Bronchial epithelial cell (primary cell): ENCODE data around the gene PGBD5. TPM values are rescaled to one million over a fixed set of nuclear protein-coding genes. Genes with fewer than 3 reads are reported as not detected.
"Not testable (repeated sequence)": the region's sequence is repeated elsewhere in the genome, so short reads cannot be mapped to it uniquely, and the experiment has no call there.

Experiments
- DNase-seq: peaks from one replicate; pipeline ENCODE4 v3.0.0-alpha.2; 2010; ENCODE audit warnings: low read depth
- FAIRE-seq: peaks from 2 replicates; lab custom pipeline; 2011; peaks lifted over from hg19 to GRCh38; lab: Jason Lieb, UNC
- H3K27me3 ChIP-seq: 2 replicates; pipeline ENCODE4 v1.5.1; 2011; ENCODE audit warnings: low read length; ENCODE audit not compliant: control insufficient read depth, insufficient read depth
- H3K36me3 ChIP-seq: 2 replicates; pipeline ENCODE4 v1.5.1; 2011; ENCODE audit warnings: low read length; ENCODE audit not compliant: control insufficient read depth, insufficient read depth
- H3K4me3 ChIP-seq: 2 replicates; pipeline ENCODE4 v1.5.1; 2011; ENCODE audit warnings: mild to moderate bottlenecking, low read depth, low read length, control low read depth
- total RNA-seq: library from RNA; depleted of rRNA; stranded (reverse); fragments of >200 nt; gene quantifications from 2 replicates; pipeline ENCODE4 v1.2.1, GENCODE V29; 2014
- TF ChIP-seq, protein P1 (sequence below): IDR thresholded peaks from 2 replicates; pipeline ENCODE4 v1.5.1; 2011; ENCODE audit warnings: mild to moderate bottlenecking, moderate library complexity, low read length, control low read depth, inconsistent platforms; ENCODE audit not compliant: insufficient read depth, severe bottlenecking

Gene PGBD5, protein sequence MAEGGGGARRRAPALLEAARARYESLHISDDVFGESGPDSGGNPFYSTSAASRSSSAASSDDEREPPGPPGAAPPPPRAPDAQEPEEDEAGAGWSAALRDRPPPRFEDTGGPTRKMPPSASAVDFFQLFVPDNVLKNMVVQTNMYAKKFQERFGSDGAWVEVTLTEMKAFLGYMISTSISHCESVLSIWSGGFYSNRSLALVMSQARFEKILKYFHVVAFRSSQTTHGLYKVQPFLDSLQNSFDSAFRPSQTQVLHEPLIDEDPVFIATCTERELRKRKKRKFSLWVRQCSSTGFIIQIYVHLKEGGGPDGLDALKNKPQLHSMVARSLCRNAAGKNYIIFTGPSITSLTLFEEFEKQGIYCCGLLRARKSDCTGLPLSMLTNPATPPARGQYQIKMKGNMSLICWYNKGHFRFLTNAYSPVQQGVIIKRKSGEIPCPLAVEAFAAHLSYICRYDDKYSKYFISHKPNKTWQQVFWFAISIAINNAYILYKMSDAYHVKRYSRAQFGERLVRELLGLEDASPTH
- under 0.01 and 0.38 TPM in 2 replicates for total RNA-seq

DNA sequence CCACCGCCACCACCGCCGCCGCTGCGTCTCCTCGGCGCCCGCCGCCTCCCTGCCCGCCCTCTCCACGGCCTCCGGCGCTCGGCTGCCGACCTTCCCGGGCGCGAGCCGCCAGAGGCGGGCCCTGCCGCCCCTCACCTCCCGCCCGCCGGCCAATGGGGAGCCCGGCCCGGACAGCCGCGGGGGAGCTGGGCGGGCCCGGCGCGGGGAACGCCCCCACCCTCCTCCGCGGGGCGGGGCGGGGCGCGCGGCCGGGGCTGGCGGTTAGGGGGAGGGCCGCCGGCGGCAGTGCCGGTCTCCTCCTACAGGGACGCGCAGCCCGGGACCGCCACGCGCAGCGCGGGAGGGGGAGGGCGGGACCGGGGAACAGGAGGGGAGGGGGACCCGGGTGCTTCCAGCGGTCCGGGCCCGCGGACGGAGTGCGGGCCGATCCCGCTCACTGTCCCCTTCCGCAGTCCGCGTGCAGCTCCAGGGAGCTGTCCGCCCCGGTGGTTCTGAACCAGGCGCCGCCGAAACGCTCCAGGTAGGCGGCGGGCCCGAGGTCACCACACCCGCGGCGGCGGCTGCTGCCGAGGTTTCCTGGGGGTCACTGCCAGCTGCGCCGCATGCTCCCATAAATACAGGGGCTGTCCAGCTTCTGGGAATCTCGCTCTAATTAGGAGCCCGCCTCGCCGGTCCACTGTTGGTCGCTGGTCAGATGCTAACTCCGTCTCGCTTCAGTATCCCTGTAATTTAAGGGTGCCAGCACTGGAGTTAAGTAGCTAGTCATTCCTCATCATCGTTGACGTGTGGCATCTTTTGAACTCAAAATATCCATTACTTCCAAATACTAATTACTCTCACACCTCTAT, at the start of gene PGBD5:
TSS of gene PGBD5 (minus strand) at position 87 of the 848 bp plus-strand sequence. CDS start 404 bp downstream, outside the sequence.
- no peak for FAIRE-seq
- peak within 1 kb of the TSS; percentile 42 for H3K4me3 ChIP-seq

DNA sequence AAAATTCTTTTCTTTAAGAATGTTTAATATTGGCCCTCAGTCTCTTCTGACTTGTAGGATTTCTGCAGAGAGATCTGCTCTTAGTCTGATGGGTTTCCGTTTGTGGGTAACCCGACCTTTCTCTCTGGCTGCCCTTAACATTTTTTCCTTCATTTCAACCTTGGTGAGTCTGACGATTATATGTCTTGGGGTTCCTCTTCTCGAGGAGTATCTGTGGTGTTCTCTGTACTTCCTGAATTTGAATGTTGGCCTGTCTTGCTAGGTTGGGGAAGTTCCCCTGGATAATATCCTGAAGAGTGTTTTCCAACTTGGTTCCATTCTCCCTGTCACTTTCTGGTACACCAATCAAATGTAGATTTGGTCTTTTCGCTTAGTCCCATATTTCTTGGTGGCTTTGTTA, 48.8 kb upstream of the PGBD5 start:
- not testable (repeated sequence) for FAIRE-seq, H3K36me3 ChIP-seq, H3K27me3 ChIP-seq, DNase-seq, H3K4me3 ChIP-seq

More for the DNA sequence above, at the start of gene PGBD5:
- TF ChIP-seq, protein P1, sequence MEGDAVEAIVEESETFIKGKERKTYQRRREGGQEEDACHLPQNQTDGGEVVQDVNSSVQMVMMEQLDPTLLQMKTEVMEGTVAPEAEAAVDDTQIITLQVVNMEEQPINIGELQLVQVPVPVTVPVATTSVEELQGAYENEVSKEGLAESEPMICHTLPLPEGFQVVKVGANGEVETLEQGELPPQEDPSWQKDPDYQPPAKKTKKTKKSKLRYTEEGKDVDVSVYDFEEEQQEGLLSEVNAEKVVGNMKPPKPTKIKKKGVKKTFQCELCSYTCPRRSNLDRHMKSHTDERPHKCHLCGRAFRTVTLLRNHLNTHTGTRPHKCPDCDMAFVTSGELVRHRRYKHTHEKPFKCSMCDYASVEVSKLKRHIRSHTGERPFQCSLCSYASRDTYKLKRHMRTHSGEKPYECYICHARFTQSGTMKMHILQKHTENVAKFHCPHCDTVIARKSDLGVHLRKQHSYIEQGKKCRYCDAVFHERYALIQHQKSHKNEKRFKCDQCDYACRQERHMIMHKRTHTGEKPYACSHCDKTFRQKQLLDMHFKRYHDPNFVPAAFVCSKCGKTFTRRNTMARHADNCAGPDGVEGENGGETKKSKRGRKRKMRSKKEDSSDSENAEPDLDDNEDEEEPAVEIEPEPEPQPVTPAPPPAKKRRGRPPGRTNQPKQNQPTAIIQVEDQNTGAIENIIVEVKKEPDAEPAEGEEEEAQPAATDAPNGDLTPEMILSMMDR, result no peak
- Histone ChIP-seq H3K36me3 (no peaks in the 10 kb centered on the region), H3K27me3 (peaks cover 11% of the 10 kb centered on the region)
- peak; percentile 28 for DNase-seq

DNA sequence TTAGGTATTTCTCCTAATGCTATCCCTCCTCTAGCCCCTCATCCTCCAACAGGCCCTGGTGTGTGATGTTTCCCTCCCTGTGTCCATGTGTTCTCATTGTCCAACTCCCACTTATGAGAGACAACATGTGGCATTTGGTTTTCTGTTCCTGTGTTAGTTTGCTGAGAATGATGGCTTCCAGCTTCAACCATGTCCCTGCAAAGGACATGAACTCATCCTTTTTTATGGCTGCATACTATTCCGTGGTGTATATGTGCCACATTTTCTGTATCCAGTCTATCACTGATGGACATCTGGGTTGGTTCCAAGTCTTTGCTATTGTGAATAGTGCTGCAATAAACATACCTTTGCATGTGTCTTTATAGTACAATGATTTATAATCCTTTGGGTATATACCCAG, 44.6 kb upstream of the PGBD5 start:
- not testable (repeated sequence) for DNase-seq, H3K4me3 ChIP-seq, H3K36me3 ChIP-seq, FAIRE-seq, H3K27me3 ChIP-seq

DNA sequence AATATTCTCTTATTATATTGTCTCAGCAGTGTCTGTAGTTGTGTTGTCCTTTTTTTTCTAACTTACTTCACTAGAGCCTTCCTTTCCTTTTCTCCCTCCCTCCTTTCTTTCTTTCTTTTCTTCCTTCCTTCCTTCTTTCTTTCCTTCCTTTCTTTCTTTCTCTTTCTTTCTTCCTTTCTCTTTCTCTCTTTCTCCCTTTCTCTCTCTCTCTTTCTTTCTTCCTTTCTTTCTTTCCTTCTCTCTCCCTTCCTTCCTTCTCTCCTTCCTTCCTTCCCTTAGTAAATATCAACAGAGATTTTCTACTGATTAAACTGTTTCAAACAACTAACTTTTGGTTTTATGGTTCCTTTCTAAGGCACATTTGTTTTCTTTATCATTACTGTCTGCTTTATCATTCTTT, 43.1 kb upstream of the PGBD5 start:
- no peak for DNase-seq
- Histone ChIP-seq H3K27me3 (no peaks in the 10 kb centered on the region), H3K36me3 (no peaks in the 10 kb centered on the region), H3K4me3 (no peak overlapping the region)
- TF ChIP-seq, protein P1, result no peak
- FAIRE-seq, result no peak

DNA sequence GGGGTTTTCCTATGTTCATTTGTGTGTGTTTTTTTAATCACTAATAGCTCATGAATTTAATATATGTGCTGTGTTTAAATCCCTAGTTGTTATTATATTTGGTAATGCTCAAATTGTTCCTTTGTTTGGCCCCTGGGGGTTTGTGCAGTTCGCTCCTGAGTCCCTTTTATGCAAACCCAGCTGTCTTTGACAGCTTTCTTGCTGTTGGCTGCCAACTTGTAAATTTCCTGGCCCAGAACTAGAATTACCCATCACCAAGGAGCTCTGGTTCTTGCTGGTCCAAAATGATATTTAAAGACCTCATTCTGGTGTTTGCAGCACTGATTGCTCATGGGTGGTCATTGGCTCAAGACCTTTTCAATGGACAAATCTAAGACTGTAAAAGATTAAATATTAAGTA, 39.6 kb upstream of the PGBD5 start:
- TF ChIP-seq, protein P1, result no peak
- Histone ChIP-seq H3K4me3 (no peak overlapping the region), H3K36me3 (no peaks in the 10 kb centered on the region), H3K27me3 (no peaks in the 10 kb centered on the region)
- DNase-seq (no peak), FAIRE-seq (no peak)

DNA sequence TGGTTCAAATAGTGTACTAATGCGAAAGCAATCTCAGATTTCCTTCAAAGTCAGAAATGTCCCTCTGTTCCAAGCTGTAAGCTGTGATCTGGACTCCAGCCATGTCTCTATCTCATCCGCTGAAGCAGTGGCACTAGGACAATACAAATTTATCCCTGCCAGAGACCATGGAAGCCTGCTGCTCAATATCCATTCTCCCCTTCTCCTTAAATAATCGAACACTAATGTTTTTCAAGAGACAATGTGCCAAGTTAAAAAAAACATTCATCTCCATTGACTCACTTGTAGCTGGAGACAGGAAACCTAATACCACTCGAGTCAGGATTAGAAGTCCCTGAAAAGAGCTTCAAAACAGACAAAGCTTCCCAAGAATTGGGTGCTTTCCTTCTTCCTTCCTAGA, 38.5 kb upstream of the PGBD5 start:
- FAIRE-seq, result no peak

More for the DNA sequence above, 38.5 kb upstream of the PGBD5 start:
- Histone ChIP-seq H3K27me3 (no peaks in the 10 kb centered on the region), H3K36me3 (no peaks in the 10 kb centered on the region), H3K4me3 (no peak overlapping the region)
- TF ChIP-seq, protein P1, result no peak
- DNase-seq, result peak; percentile 30
